GM19043 (cell line): ENCODE measurements around the gene PLCB3.
A peak's percentile ranks its signal among the peaks of the same experiment; 100 is the strongest.
"Not testable (repeated sequence)": the region's sequence is repeated elsewhere in the genome, so short reads cannot be mapped to it uniquely, and the experiment has no call there.

Experiments
- ATAC-seq: cut with Tn5 transposase; IDR thresholded peaks from one replicate; pipeline ENCODE4 v1.9.1; 2021; ENCODE audit warnings: low read depth; ENCODE audit not compliant: unreplicated experiment

PLCB3 gene

GRCh38 chr11:64297699-64298358, 46.5 kb downstream of the PLCB3 start:
- ATAC-seq, result no peak

- ATAC-seq, result no peak
Observed at GRCh38 chr11:64298966-64299846, 47.9 kb downstream of the PLCB3 start.

GRCh38 chr11:64299847-64300648, 48.7 kb downstream of the PLCB3 start, which contains the start of gene CATSPERZ:
Gene CATSPERZ, plus strand, starts transcription at chr11:64300358. Its CDS starts 53 bp downstream, at chr11:64300411.
- ATAC-seq, result no peak

DNA sequence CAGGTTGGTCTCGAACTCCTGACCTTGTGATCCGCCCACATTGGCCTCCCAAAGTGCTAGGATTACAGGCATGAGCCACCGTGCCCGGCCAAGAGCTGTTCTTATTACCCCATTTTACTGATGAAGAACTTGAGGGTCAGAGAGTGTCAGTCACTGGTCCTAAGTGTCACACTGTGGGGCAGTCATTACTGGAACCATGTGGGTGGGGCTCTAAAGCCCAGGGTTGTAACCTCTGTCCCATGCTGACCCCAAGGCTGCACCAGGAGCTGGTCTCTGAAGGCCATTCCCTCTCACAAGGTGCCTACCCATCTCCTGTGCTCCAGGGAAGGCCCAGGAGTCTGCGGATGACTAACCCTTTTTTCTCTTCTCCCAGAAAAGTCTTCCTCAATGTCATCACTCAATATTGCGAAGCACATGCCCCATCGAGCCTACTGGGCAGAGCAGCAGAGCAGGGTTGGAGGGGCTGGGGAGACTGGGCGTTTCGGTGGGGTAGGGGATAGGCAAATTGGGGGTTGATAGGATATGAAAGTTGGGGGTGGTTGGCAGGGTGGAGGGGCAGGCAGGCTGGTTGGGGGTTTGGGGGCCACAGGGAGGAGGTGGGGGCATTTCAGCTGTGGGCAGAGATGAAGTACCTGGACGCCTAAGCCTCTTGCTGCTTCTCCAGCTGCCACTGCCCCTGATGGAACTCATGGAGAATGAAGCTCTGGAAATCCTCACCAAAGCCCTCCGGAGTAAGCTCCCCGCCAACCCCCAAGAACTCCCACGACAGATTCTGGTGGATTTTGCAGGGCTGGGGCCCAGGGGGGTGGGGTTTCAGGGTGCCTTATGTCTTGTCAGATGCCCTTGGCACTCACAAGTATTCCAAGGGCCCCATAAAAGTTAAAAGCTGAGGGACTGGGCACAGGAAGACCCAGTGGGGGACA, 52.0 kb downstream of the PLCB3 start:
- no peak for ATAC-seq

GRCh38 chr11:64304032-64304315, 52.6 kb downstream of the PLCB3 start:
- ATAC-seq, result no peak

DNA sequence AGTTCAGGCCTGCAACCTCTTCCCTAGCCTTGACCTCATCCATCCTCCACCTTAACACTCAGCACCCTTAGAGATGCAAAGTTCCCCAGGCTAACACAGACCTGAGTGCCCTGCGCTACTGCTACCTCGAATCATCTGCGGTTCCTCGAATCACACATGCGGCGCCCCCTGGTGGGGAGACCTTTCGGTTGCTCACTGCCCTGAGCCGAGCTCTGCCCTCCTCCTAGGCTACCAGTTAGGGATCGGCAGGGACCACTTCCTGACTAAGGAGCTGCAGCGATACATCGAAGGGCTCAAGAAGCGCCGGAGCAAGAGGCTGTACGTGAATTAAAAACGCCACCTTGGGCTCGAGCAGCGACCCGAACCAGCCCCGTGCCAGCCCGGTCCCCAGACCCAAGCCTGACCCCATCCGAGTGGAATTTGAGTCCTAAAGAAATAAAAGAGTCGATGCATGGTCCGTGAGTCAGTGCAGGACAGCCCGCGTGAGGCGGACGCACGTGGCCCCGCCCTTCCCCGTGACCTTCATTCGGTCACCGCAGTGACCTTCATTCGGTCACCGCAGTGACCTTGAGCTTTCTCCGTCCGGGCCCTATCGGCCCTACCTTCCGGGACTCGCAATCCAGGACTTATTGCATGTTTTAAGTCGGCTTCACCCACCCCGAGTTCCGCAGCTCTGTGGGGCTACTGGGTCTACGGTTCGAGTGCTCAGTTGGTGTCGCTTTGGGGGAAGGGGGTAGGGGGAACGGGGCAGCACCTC, 53.2 kb downstream of the PLCB3 start:
- peak; percentile 34 for ATAC-seq

DNA sequence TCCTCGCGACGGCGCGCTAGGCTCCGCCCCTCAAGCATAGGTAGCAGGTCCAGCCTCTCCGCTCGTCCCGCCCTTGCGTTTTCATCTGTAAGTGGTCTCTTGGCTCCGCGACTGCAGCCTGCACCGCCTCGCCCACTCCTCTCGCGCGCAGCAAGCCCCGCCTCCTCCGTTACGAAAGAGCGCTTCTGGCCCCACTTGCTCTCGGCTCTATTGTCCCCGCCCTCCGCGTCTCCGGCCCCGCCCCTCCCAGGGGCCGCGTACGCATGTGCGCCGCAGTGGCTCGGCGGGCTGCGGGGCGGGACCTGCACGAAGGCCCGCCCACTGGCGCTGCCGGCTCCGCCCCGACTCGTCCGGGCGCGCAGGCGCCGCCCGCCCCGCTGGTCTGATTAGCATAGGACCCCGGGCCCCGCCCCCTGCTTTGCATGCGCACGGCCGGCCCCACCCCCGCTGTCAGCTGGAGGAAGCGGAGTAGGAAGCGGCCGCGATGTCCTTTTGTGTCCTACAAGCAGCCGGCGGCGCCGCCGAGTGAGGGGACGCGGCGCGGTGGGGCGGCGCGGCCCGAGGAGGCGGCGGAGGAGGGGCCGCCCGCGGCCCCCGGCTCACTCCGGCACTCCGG, 53.9 kb downstream of the PLCB3 start, which contains the start of gene ESRRA:
Gene ESRRA (plus strand): TSS at position 450 of the 616 bp plus-strand sequence. CDS start 1,656 bp downstream, outside the sequence.
- ATAC-seq, result peak; percentile 58

- ATAC-seq, result no peak
Observed at GRCh38 chr11:64305691-64306562, 54.6 kb downstream of the PLCB3 start.

GRCh38 chr11:64306563-64306875, 55.2 kb downstream of the PLCB3 start:
- ATAC-seq, result no peak

DNA sequence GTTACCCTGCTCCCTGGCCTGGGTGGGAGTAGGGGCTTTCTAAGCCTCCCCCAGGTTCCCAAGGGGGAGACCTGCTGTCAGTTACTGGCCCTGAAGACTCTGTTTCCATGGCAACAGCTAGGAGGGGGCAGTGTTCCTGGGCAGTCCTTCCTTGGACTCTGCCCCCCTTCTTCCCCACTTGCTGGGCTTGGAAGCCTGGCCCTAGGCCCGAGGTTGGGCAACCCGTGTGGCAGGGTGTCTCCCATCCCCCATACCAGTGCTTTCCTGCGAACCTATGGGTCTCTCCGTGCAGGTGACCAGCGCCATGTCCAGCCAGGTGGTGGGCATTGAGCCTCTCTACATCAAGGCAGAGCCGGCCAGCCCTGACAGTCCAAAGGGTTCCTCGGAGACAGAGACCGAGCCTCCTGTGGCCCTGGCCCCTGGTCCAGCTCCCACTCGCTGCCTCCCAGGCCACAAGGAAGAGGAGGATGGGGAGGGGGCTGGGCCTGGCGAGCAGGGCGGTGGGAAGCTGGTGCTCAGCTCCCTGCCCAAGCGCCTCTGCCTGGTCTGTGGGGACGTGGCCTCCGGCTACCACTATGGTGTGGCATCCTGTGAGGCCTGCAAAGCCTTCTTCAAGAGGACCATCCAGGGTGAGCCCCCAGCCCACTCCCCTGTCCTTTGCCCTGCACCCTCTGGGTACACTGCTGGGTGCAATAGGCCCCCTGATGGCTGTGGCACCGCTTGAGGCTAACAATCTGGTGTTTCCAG, 55.7 kb downstream of the PLCB3 start:
- no peak for ATAC-seq

- ATAC-seq, result not testable (repeated sequence)
Observed at GRCh38 chr11:64307795-64308194, 56.5 kb downstream of the PLCB3 start.

DNA sequence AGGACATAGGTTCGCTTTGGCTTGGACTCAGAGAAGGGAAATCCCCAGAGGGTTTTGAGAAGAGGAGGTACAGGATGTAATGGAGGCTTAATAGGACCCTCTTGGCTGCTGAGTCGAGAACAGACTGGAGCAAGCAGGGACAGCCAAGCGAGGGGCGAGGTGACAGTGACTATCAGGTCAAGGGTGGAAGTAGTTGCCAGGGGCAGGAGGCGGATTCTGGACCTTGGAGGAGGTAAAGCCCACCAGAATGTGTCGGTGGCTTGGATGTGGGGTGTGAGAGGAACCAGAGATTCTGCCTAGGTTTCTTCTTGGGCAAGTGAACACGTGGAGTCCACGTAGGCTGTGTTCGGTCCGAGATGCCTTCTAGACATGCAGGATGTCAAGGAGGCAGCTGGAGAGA, 61.6 kb downstream of the PLCB3 start:
- no peak for ATAC-seq

GRCh38 chr11:64313491-64314145, 62.3 kb downstream of the PLCB3 start:
- ATAC-seq, result no peak

DNA sequence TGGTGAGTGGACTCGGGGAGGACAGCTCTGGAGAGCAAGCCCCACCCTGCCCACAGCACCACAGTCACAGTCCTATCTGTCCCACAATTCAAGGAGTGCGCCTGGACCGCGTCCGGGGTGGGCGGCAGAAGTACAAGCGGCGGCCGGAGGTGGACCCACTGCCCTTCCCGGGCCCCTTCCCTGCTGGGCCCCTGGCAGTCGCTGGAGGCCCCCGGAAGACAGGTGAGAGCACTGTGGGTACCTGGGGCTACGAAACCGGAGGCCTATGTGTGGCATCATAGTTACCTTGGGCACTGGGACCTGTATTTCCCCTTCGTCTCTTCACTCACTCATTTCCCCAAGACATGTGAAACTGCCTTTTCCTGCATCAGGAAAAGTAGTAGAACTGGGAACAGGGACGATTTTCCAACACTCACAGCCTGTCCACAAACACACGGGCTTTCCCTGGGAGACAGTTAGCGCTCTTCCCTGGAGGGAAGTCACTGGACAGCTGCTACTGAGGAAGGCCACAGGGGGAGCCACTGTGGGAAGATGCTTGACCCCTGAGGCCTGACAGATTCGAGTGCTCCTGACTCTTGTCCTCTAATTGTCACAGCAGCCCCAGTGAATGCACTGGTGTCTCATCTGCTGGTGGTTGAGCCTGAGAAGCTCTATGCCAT, 62.9 kb downstream of the PLCB3 start:
- ATAC-seq, result no peak

- ATAC-seq, result no peak
Observed at GRCh38 chr11:64314805-64315561, 63.7 kb downstream of the PLCB3 start.
